Loucy (cell line): ENCODE data around the gene FBN1.

Experiments
- CTCF ChIP-seq: fragments of 200-600 bp; sonication (generic); conservative IDR thresholded peaks from 2 replicates; pipeline ENCODE4 v1.5.1; 2014; ENCODE audit warnings: mild to moderate bottlenecking, antibody characterized with exemption, low read length
- EZH2phosphoT487 ChIP-seq: fragments of 200-600 bp; IDR thresholded peaks from 2 replicates; pipeline ENCODE4 v1.6.1; 2018; ENCODE audit warnings: antibody characterized with exemption, mild to moderate bottlenecking, moderate library complexity, borderline replicate concordance

- TF ChIP-seq CTCF (no peak), EZH2phosphoT487 (no peak)
These were observed 66.5 kb downstream of the FBN1 start for GRCh38 chr15:48578965-48579364.
